ENCODE results near the gene KIF19. TPM values are rescaled to one million over a fixed set of nuclear protein-coding genes. Genes with fewer than 3 reads are reported as not detected.

KIF19 gene
- total and polyA plus RNA-seq, 10 of the 15 experiments (the other 5 are each of a cell fraction or from before 2014, with no cell fraction given): 0.06 to 0.07 TPM; not detected in 8

DNA sequence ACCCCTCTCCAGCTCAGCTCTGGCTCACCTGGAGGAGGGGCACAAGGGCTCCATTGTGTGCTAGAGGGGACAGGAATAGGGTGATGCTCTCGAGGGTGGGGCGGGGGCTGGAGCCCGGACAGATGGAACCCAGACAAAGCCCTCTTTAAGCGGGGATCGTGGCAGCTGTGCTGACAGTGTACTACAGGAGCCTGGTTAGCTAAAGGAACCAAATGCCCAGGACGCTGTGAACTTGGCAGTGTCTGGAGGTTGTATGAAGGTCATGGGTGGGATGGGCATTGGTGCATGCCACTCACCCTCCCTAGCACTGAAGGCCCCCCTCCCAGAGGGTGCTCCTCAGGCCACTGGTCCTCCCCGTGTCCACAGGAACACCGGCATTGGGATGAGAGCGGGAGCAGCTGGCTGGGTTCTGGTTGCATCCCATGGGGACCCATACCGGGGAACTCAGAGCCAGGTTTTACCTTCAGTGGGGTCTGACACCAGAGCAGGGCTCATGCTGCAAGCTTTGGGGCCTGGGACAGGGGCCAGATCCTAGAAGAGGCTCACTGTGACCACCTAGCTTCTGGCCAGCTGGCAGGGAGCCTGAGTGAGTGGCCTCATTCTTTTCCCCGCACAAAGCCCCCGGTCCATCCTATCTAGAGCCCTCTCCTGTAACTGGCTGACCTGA is 11.9 kb downstream of the KIF19 start (continued):
- TF ChIP-seq HDAC2 (IDR thresholded peaks at IDR 0.05) (no peak), RELA (IDR thresholded peaks at IDR 0.05; ENCODE audit: borderline replicate concordance, partially characterized antibody) (no peak)

DNA sequence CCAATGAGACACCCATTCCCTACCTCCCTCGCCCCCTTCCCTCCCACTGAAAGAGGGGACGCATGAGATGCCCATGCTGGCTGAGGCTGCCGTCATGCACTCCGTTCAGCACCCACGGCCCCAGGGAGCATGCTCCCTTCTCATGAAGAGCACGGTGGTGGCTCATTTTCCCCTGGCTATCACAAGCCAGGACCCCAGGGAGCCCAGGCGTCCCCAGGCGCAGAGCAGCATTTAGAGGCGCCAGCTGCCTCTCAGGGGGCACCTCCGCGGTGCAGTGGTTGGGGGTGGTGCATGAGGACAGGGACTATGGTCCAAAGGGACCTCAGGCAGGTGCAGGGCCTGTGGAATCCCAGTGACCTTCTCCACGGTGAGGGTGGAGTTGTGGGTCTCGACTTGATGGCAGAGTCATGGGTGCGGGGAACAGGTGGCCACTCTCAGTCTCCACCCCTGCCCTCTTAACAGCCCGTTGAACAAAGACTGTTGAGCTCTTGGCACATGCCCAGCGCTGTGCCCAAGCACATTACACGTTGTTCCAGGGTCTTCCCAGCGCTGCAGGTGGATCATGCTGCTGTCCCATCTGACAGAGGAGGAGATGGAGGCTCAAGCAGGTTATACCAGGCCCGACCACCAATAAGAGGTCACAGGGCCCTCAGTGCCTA is 13.6 kb downstream of the KIF19 start:
- TF ChIP-seq POLR2AphosphoS2 (IDR thresholded peaks at IDR 0.05; ENCODE audit: low read depth, low read length): no peak
- TF ChIP-seq MEF2B (IDR thresholded peaks at IDR 0.05; ENCODE audit: partially characterized antibody, poor library complexity, severe bottlenecking): no peak
- FAIRE-seq (no peak), DNase-seq (ENCODE audit: low read depth, low spot score) (no peak), ATAC-seq (no peak)
- ChIA-PET RAD21 (ENCODE audit: unreplicated experiment) (no interaction called here), CTCF (no interaction called here), POLR2A (no interaction called here), SMC1A (ENCODE audit: uncharacterized antibody, unreplicated experiment) (no interaction called here)
- in situ Hi-C loops (cut with MboI) (no loop called here), intact Hi-C loops (cut with micrococcal nuclease; ENCODE audit: unreplicated experiment) (no loop called here)
- Histone ChIP-seq H4K20me1 (ENCODE audit: control insufficient read depth, insufficient read depth) (no peaks in the 10 kb centered on the region), H2AFZ (ENCODE audit: control insufficient read depth, low read depth, low read length) (no peak overlapping the region), H3K27ac (ENCODE audit: control insufficient read depth, insufficient read depth) (no peak overlapping the region), H3K79me2 (ENCODE audit: control insufficient read depth, insufficient read depth, low read length) (no peaks in the 10 kb centered on the region), H3K36me3 (ENCODE audit: control insufficient read depth in 2 of 2, insufficient read depth in 2 of 2, low read length in 1 of 2) (no peaks in the 10 kb centered on the region), H3K4me2 (ENCODE audit: control insufficient read depth, insufficient read depth) (no peak overlapping the region), H3K4me3 (no peak overlapping the region), H3K9me3 (replicated peaks; ENCODE audit: control insufficient read depth, insufficient read depth, low read length) (no peaks in the 10 kb centered on the region), H3K4me1 (ENCODE audit: control insufficient read depth, insufficient read depth, low read length) (peaks cover 2% of the 10 kb centered on the region; the same call in 1 of the 2 replicates), H3K27me3 (replicated peaks in 1 of 2; ENCODE audit: control insufficient read depth in 2 of 2, insufficient read depth in 2 of 2, low read length in 1 of 2) (no peaks in the 10 kb centered on the region; a peak in 2 of 4 replicates), H3K9ac (ENCODE audit: control insufficient read depth, insufficient read depth, low read length) (no peak overlapping the region)
- no TSS peak for BruUV-seq (replicated peaks)
- WGBS (ENCODE audit: insufficient coverage, insufficient replicate concordance, low lambda C conversion rate, missing lambda C conversion rate): 17% methylated on average over 19 of the region's 19 CpGs
